Midbrain (tissue), 1 donor: ENCODE measurements around the gene GRIK4.
"Not testable (repeated sequence)": the region's sequence is repeated elsewhere in the genome, so short reads cannot be mapped to it uniquely, and the experiment has no call there.

ENCODE experiments used
- DNase-seq: peaks from one replicate; lab custom pipeline; 2025; lab: John Stamatoyannopoulos, UW

The GRIK4 gene

DNA sequence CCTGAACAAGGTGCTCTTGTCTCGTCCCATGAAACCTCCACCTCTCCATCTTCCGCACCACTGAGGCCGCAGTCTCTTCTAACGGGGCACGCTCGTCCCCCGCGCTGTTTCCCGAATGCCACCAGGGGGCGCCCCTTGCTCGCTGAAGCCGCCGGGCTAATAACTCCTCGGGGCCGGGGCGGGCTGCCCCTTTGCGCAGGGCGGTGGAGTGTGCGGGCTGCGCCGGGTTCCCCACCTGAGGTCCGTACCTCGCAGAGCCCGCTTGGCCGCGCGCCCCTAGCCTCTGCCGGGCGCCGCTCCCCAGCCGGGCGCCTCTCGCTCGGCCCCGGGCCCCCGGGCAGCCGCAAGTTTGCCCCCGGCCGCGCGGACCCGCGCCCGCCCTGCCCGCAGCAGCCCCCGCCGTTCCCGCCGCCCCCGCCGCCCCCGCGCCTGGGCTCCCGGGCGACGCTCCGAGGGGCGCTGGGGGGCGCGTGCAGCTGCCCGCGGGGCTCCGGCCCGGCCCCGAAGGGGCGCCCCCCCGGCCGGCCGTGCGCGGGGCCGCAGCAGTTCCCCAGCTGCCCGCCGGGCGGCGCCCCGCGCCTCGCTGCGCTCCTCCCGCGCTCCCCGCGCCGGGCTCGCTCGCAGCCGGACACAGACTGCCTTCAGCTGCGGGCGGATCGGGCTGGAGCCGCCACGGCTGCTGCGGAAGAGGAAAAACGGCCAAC lies at the start of gene GRIK4:
Gene GRIK4, plus strand, starts transcription at position 633 of the 704 bp plus-strand sequence. CDS start 148,571 bp downstream, outside the sequence.
- DNase-seq, result peak; percentile 88

DNA sequence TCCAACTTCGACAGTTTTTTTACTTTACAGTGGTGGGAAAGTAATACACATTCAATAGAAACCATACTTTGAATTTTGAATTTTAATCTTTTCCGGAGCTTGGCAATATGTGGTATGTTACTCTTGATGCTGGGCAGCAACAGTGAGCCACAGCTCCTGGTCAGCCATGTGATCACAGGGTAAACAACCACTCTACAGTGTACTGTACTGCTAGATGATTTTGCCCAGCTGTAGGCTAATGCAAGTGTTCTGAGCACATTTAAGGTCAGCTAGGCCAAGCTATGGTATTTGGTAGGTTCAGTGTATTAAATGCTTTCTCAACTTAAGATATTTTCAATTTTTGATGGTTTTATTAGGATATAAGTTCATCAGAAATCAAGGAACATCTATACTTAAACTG lies 48.7 kb upstream of the GRIK4 start:
- DNase-seq, result no peak

GRCh38 chr11:120465921-120466534 lies 45.5 kb upstream of the GRIK4 start:
- DNase-seq, result no peak

- DNase-seq, result no peak
Measured at GRCh38 chr11:120467627-120468026, 43.9 kb upstream of the GRIK4 start.

- DNase-seq, result no peak
Measured at GRCh38 chr11:120471131-120471530, 40.4 kb upstream of the GRIK4 start.

GRCh38 chr11:120471994-120472393 lies 39.6 kb upstream of the GRIK4 start:
- no peak for DNase-seq

DNA sequence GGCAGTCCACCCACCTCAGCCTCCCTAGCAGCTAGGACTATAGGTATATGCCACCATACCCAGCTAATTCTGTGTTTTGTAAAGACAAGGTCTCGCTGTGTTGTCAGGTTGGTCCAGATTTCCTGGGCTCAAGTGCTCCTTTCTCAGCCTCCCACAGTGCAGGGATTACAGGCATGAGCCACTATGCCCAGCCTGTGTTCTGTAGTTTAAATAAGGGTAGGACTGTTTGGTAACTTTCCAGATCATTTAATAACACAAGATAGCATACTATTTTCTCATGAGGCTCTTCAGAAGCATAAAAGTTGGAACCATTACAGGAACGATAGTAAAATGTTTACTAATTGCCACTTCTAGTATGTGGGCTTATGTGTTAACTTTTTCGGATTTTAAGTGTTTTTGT lies 38.0 kb upstream of the GRIK4 start:
- no peak for DNase-seq

DNA sequence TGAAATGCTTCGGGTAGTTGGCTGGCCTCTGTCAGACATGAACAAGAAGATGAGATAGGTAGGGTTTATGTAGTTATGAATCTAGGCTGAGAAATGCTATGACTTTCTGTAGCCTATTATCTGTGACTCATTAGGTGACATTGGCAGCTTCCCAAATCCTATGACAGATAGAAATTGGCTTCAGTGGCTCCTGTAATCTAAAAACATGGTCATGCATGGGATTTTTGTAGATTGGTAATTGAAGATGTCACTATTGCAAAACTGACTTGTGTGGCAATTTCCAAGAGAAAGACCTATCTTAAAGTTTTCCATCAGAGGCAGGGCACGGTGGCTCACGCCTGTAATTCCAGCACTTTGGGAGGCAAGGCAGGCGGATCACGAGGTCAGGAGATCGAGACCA lies 29.4 kb upstream of the GRIK4 start:
- no peak for DNase-seq

- DNase-seq, result no peak
Measured at GRCh38 chr11:120484722-120485121, 26.8 kb upstream of the GRIK4 start.

- DNase-seq, result no peak
Measured at GRCh38 chr11:120486138-120486537, 25.4 kb upstream of the GRIK4 start.

DNA sequence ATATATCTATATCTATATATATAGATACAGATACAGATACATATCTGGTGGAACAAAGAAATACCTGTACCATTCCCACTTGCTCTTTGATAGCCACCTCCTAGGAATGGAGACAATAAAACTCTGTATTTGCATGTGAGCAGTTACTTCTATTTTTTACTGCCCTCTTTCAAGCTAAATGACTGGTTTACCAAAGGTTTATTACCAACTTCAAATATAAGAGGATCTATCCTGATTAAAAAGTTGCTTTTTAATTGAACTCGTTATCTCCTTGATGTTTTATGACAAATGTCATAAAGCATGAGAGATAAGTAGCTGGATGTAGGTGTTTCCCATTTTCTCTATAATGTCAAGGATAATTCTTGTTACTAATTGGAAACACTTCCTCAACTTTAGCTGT lies 21.7 kb upstream of the GRIK4 start:
- no peak for DNase-seq

- no peak for DNase-seq
Measured at GRCh38 chr11:120492486-120492885, 19.1 kb upstream of the GRIK4 start.

DNA sequence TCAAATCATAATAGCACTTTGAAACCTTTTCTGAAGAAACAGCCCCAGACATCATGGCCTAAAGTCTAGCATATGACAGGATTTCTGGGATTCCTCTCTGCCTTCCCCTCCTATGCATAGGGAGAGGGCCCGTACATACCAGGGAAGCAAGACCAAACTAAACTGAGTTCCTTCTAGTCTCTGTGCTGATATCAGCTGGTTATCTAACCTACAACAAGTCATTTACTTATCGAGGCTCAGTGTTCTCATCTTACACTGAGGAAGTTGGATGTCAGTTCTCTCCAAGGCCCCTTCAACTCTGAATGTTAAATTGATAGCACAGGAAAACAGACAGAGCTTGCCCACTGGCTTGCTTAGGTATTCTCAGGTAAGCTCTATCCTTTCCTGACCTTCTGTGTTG lies 17.0 kb upstream of the GRIK4 start:
- DNase-seq, result no peak

GRCh38 chr11:120499088-120499487 lies 12.5 kb upstream of the GRIK4 start:
- DNase-seq, result no peak

DNA sequence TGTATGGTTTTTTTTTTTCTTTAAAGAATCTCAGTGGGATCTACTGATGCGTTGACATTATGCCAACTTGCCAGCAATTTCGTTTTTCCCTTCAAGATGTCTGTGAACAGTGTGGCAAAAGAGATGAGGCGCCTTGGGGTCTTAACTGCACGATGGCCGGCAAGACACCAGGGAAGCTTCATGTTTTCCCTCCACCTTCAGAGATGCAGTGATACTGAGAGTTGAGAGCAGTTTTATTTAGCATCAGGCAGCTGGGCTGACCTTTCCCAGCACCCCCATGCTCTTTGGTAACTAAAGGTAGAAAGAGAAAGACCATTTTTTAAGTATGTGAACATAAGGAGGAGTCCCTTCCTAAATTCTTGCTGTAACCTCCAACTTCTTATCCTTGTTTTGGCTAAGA lies 11.7 kb upstream of the GRIK4 start:
- DNase-seq, result no peak

GRCh38 chr11:120500414-120501071 lies 11.0 kb upstream of the GRIK4 start:
- DNase-seq, result no peak

GRCh38 chr11:120501440-120501839 lies 10.1 kb upstream of the GRIK4 start:
- no peak for DNase-seq

- DNase-seq, result no peak
Measured at GRCh38 chr11:120501976-120502755, 9.4 kb upstream of the GRIK4 start.

DNA sequence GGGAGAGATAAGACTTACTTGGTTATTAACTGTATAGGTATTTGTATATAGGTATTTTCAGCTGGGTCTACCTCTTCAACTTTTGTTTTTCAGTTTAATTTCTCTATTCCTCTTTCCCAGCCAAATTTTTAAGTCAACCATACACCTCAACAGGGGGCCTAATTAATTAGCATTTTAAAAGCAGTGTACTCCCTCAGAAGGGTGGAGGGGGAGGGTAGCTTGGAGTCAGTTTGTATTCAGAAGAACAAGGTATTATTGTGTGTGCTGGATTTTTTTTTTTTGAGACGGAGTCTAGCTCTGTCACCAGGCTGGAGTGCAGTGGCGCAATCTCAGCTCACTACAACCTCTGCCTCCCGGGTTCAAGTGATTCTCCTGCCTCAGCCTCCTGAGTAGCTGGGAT lies 8.0 kb upstream of the GRIK4 start:
- DNase-seq, result not testable (repeated sequence)

- DNase-seq, result no peak
Measured at GRCh38 chr11:120505801-120506425, 5.6 kb upstream of the GRIK4 start.

DNA sequence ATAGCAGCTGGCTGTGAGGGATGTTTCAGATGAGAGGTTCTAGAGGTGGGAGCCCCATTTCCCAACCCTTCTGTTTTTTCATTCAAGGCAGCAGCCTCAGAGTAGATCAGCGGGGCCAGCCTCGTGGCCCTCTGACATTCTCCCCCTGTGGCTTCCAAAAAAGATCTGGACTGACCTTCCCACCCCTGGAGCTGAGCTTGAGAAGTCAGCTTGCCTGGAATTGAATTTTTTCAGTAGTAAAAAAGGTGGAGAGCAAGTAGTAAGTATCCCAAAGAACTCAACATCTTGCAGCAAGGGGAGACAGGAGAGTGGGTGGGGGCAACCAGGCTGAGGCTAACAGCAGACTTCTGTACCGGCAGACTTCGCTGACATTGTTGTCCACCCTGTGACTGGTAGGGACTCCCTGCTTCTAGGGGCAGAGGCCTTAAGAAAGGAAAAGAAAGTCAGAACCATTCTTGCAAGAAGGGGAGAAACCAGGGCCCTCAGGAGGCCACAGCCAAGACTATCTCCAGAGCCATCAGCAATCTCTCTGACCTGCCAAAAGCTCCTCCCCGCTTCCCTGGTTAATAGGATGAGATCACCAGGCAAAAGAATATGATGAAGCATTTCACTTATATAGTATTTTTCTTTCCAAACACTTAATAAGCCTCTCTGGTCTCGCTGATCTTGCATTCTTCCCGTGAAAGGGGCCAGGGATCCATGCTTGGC lies 2.0 kb upstream of the GRIK4 start:
- no peak for DNase-seq
